GM19372 (cell line): ENCODE data around the gene ZNF430.
"Not testable (repeated sequence)": the region's sequence is repeated elsewhere in the genome, so short reads cannot be mapped to it uniquely, and the experiment has no call there.

ENCODE experiments used
- ATAC-seq: cut with Tn5 transposase; IDR thresholded peaks from one replicate; pipeline ENCODE4 v1.9.1; 2021; ENCODE audit warnings: mild to moderate bottlenecking, low read depth, moderate library complexity; ENCODE audit not compliant: unreplicated experiment

Gene ZNF430

GRCh38 chr19:21020298-21021227 lies at the start of gene ZNF430:
ZNF430 (plus strand) TSS chr19:21020657; CDS start chr19:21020801, 144 bp downstream.
- peak; percentile 96 for ATAC-seq

DNA sequence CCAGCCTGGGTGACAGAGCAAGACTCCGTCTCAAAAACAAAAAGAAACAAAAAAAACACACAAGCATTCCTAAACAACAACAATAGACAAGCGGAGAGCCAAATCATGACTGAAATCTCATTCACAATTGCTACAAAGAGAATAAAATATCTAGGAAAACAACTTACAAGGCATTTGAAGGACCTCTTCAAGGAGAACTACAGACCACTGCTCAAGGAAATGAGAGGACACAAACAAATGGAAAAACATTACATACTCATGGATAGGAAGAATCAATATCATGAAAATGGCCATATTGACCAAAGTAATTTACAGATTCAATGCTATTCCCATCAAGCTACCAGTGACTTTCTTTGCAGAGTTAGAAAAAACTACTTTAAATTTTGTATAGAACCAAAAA lies 27.7 kb upstream of the ZNF430 start:
- not testable (repeated sequence) for ATAC-seq

GRCh38 chr19:20999731-21000352 lies 20.6 kb upstream of the ZNF430 start:
- peak; percentile 93 for ATAC-seq

DNA sequence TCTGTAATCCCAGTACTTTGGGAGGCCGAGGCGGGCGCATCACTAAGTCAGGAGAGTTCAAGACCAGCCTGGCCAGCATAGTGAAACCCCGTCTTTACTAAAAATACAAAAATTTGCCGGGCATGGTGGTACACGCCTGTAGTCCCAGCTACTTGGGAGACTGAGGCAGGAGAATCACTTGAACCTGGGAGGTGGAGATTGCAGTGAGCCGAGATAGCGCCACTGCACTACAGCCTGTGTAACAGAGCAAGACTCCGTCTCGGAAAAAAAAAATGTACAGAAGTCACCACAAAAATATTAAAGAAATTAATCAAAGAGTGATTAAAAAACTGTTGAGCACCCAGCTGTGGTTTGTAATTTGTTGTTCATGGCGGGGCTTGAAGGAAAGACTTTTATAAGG lies 781 bp downstream of the ZNF430 start:
- ATAC-seq, result not testable (repeated sequence)

DNA sequence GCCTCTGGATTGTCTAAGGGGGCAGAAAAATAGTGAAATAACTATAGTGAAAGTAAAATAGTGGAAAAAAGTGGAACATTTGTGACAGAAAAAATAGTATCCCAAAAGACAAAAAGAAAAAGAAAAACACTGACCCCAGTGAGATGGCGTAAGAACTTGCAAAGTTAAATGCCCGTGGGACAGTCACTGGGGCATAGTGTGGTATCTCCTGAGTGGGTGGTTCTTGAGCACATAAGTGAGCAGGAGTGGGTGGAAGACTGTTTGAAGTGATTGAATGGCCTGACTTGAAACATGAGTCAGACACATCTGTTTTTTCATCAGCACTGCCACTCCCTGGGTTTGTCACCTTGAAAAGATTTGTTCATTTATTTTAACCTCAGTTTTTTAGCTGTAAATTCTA lies 2.5 kb downstream of the ZNF430 start:
- ATAC-seq, result no peak

- no peak for ATAC-seq
These were observed 3.4 kb downstream of the ZNF430 start for GRCh38 chr19:21023901-21024300.

GRCh38 chr19:21028969-21029268 lies 8.5 kb downstream of the ZNF430 start:
- no peak for ATAC-seq

DNA sequence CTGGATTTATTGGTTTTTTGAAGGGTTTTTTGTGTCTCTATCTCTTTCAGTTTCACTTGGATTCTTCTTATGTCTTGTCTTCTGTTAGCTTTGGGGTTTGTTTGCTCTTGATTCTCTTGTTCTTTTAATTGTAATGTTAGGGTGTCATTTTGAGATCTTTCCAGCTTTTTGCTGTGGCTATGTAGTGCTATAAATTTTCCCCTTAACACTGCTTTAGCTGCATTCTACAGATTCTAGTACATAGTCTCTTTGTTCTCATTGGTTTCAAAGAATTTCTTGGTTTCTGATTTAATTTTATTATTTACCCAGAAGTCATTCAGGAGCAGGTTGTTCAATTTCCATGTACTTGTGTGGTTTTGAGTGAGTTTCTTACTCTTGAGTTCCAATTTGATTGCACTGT lies 24.6 kb downstream of the ZNF430 start:
- no peak for ATAC-seq

DNA sequence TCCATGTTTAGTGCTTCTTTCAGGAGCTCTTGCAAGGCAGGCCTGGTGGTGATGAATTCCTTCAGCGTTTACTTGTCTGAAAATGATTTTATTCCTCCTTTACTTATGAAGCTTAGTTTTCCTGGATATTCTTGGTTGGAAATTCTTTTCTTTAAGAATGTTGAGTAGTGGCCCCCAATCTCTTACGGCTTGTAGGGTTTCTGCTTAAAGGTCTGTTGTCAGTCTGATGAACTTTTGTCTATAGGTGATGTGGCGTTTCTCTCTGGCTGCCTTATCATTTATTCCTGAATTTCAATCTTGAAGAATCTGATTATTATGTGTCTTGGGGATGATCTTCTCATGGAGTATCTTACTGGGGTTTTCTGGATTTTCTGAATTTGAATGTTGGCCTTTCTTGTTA lies 26.0 kb downstream of the ZNF430 start:
- ATAC-seq, result no peak

DNA sequence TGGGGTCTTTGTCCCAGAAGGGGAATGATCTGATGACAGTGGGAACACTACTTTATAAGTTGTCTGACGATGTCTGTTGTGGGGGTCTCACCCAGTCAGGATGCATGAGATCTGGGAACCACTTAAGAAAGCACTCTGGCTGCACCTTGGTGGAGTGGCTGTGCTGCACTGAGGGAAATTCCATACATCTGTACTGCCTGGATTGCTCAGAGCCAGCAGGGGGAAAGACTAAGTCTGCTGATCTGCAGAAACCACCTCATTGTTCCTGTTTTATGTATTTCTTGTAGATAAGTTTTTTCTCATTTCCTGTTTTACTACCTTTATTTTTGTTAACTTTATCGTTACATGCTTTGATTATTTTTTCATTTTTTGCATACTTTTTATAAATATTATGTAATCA lies 27.3 kb downstream of the ZNF430 start:
- ATAC-seq, result no peak

DNA sequence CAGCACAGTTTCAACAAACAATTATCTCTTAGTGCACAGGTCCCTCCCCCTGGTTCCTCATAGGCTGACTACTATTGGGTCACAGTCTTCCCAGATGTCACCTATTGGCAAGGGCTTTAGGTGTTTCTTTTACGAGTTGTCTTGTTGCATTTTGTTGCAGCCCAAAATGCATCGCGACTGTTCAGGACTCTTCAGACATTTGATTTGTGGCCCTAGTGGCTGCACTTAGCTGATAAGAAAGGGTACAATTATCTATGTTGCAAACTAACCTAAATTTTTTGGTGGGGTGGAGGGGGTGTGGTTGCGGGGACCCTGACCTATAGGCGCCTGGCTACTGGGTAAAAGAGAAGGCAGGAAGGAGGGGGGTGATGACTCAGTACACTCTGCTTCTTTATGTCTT lies 32.4 kb downstream of the ZNF430 start:
- no peak for ATAC-seq

DNA sequence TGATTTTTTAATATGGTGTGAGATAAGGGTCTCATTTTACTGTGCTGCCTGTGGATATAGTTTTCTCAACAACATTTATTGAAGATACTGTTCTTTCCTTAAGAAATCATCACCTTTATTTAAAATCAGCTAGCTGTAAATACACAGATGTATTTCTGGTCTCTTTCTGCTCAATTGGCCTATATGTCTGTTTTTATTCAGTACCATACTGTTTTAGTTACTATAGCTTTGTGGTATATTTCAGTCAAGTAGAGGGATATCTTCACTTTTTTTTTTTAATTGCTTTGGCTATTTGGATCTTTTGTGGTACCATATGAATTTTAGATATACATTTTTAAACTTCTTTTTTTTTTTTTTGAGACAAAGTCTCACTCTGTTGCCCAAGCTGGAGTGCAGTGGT lies 44.9 kb downstream of the ZNF430 start:
- no peak for ATAC-seq

GRCh38 chr19:21082011-21082975 lies 61.8 kb downstream of the ZNF430 start, which contains the start of gene ZNF714:
ZNF714 (plus strand) TSS chr19:21082203; CDS start chr19:21098269, 16,066 bp downstream.
- peak; percentile 88 for ATAC-seq

- ATAC-seq, result no peak
These were observed 63.9 kb downstream of the ZNF430 start for GRCh38 chr19:21084343-21084742.

DNA sequence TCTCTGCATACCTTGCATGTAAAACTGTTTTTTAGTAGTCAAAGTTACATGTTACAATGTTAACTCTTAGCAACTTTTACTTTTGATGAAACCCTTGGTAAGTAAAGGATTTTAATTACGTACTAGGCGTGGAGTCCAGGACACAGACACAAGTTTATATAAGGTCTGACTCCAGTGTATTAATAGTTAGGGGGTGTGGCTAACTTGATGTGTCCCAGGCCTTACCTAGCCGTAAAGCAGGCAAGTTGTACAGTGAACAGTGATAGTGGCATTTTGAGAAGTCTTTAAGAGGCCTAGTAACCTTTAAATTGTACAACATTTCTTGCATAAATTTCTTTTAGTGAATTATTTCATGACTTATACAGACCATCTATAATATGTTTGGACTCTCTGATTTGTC lies 67.4 kb downstream of the ZNF430 start:
- no peak for ATAC-seq

DNA sequence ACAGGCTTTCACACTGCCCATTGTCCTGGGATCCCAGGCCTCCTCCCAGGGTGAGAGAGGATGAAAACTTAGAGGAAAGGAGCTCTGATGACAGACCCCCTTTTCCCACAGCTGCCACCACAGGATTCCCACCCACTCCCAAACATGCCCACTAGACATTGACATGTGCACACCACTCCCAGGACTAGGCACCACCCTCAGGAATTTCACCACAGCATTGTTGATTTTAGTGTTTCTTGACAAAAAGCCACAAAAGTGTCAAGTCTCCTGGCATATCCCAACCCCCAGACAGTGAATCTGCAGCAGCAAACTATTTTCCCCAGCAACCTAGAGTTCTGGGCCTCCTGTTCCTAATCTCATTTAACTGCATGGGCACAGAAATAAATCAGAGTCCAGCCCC lies 71.7 kb downstream of the ZNF430 start:
- ATAC-seq, result no peak

- ATAC-seq, result no peak
These were observed 74.0 kb downstream of the ZNF430 start for GRCh38 chr19:21094347-21095025.

DNA sequence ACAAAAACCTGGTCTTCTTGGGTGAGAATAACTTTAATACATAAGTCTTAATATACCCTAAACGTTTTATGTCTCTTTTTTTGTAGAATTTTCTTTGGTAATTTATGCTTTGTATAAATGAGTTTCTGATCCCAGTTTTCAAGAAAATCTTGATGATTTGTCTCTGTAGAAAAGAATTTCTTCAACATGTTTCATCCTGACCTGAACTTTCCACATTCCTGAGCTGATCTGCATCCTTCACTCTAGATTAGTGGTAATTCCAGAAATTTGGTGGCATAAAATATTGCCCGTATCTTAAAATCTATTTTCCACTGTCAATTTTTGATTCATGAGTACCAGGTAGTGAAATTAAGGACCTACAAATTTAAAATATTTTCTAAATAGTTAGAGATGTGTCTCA lies 77.8 kb downstream of the ZNF430 start:
- no peak for ATAC-seq

DNA sequence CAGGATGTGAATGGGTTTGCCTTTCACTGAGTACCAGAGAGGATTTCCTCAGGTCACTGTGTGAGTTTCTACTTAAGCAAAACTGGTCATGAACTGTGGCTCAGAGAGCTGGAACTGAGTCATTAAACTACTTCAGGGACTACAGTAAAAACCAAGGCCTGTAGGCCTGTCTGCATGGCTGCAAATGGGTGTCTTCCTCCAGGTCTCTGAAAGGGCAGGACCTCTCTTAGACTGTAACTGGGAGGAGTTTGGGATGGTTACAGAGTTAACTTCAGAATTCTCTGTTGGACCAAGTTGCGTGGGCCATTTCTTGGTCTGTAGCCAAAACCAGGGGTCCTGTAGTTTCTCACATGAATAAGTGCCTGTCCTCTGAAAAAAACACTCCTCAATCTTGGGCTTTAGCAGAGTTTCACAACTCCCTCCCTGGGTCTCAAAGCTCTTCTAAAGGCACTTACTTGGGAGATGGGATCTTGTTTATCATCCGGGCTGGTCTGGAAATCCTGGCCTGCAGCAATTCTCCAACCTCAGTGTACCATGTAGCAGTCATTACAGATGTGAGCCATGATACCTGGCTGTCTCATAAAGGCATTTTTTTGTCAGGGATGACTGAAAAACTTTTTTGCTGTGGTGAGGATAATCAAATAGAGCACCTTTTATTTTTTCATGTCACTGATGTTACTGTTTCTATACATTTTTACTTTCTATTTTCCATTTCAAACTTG lies 81.2 kb downstream of the ZNF430 start:
- no peak for ATAC-seq

- no peak for ATAC-seq
These were observed 88.7 kb downstream of the ZNF430 start for GRCh38 chr19:21109116-21109515.
